GM21723 (cell line): ENCODE measurements around the gene NUP62.
"Not testable (repeated sequence)": the region's sequence is repeated elsewhere in the genome, so short reads cannot be mapped to it uniquely, and the experiment has no call there.

Experiments
- ATAC-seq: cut with Tn5 transposase; IDR thresholded peaks from one replicate; pipeline ENCODE4 v1.9.1; 2021; ENCODE audit warnings: mild to moderate bottlenecking, moderate library complexity; ENCODE audit not compliant: unreplicated experiment

The NUP62 gene, protein sequence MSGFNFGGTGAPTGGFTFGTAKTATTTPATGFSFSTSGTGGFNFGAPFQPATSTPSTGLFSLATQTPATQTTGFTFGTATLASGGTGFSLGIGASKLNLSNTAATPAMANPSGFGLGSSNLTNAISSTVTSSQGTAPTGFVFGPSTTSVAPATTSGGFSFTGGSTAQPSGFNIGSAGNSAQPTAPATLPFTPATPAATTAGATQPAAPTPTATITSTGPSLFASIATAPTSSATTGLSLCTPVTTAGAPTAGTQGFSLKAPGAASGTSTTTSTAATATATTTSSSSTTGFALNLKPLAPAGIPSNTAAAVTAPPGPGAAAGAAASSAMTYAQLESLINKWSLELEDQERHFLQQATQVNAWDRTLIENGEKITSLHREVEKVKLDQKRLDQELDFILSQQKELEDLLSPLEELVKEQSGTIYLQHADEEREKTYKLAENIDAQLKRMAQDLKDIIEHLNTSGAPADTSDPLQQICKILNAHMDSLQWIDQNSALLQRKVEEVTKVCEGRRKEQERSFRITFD

GRCh38 chr19:49929121-49929610 is at the start of gene NUP62, which contains the start of gene ATF5:
Gene NUP62 (minus strand): TSS chr19:49929504. CDS start chr19:49909807, 19,697 bp downstream.
Gene ATF5 (plus strand): TSS chr19:49929205. CDS start chr19:49930851, 1,646 bp downstream.
- ATAC-seq: peak; percentile 43

DNA sequence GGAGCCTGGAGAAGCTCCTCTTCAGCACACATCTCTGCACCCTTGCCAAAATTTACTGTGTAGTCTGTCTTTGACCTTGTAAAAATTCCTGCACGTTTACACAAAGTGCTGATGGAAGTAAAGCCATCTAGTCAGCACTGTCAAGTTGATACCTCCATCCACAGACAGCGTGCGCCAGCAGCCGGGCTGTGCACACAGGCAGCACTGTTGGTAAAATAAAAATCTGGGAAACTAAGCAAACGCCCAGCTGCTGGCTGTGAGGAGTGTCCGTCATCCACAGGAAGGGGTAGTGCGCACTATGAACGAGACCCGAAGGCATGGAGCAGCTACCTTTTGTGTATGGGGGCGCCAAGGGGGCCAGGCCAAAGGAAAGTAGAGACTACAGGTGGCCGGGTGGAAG is 49.0 kb upstream of the NUP62 start:
- no peak for ATAC-seq

DNA sequence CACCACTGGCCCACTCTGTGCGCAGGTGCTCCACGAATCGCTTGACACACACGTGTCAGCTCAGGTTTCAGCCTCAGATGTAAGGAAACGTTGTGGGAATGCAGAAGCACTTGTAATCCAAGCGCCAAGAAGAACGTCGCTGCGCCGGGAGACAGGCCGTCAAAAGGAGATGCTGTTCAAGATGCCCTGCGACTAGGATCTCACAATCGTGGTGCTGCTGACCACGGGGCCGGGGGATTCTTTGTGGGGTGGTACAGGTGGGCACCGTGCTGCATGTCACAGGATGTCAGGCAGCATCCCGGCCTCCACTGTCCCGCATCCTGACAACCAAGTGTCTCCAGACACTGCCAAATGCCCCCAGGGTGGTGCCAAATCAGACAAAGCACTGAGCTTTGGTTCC is 48.6 kb upstream of the NUP62 start:
- no peak for ATAC-seq

DNA sequence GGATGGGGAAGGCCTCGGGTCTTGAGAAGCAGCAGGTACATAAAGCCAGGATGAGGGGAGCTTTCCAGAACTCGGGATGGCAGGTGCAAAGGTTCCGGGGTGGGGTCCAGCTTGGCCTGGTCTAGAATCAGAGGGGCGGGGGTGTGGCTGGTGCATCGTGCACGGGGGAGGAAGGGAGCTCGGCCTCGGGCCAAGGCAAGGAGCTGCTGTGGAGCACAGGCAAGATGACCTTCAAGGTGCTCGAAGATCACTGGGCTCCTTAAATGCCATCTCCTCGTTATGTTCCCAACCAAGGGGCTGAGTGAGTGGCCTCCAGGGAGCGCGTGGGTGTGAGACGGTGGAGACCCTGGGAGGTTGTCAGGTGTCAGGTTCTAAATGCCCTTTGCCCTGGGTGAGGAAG is 47.8 kb upstream of the NUP62 start:
- ATAC-seq: no peak

GRCh38 chr19:49976496-49976895 is 47.2 kb upstream of the NUP62 start:
- ATAC-seq: no peak

DNA sequence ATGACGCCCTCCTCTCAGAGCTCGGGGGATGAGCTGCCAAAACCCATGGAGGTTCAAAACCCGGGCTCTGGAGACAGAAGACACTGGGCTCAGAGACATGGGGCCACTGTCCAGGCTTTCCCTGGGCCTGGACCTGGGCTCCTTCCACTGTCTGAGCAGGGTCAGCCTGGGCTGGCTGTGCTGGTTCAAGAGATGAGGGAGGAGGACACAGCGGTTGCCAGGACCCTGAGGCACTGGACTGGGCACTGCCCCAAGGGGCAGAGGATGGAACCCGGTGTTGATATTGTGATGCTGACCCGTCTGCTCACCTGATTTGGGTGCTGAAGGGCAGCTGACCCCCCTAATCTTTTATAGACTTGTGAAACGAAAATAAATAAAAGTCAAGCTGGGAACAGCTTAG is 45.7 kb upstream of the NUP62 start:
- no peak for ATAC-seq

DNA sequence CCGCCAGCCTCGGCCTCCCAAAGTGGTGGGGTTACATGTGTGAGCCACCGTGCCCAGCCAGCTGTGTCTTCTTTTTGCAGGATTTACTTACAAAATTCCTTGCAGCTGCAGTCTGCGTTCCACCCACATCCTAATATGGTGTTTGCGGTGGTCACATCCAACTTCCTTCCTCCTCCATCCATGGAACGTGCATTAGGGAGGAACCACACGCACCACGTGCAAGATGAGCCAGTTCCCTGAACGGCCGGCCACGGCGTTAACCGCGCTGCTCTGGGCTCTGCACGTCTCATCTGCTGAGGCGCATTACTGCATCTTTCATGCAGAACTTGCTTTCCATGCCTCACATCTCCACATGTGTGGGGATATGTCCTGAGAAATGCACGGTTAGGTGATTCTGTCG is 44.7 kb upstream of the NUP62 start:
- ATAC-seq: no peak

GRCh38 chr19:49972841-49973240 is 43.5 kb upstream of the NUP62 start:
- no peak for ATAC-seq

DNA sequence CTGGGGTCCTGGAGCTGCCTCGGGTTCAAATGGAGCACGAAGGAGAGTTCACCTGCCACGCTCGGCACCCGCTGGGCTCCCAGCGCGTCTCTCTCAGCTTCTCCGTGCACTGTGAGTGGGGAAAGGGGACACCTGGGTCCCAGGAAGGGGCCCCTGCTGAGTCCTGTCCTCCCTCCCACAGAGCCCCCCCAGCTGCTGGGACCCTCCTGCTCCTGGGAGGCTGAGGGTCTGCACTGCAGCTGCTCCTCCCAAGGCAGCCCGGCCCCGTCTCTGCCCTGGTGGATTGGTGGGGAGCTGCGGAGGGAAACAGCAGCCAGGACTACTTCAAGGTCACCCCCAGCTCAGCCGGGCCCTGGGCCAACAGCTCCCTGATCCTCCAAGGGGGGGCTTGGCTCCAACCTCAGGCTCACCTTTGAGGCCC is 42.7 kb upstream of the NUP62 start:
- ATAC-seq: no peak

DNA sequence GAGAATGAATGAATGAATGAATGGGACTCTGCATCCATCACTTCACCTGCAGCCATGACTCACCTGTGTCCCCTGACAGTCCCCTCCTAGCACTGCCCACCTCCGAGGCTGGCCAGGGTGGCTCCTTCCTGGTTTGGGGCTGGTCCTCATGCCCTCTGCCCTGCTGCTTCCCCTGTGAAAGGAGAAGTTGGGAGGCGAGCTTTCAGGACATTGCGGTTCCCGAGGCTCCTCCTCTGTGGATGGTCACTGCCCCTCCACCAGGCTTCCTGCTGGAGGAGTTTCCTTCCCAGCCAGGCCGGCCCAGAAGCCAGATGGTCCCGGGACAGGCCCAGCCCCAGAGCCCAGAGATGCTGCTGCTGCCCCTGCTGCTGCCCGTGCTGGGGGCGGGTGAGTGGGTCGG is 40.1 kb upstream of the NUP62 start:
- not testable (repeated sequence) for ATAC-seq

DNA sequence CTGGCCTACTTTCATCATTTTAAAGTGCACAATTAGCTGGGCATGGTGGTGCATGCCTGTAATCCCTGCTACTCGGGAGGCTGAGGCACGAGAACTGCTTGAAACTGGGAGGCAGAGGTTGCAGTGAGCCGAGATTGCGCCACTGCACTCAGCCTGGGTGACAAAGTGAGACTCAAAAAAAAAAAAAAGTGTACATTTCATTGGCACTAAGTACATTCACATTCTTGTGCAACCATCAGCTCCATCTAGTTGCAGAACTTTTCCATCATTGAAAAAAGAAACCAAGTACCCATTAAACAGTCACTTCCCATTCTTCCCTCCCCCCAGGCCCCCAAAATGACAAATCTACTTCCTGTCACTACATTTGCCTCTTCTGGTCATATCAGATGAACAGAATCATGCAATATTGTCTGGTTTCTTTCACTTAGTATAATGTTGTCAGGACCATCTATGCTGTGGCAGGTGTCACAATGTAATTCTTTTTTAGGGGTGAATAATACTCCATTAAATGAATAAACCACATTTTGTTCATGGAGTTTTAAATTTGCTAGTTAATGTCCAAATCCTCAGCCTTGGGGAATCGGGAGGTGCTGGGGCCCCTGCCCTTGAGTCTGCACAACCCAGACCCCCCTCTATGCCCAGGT is 39.1 kb upstream of the NUP62 start:
- no peak for ATAC-seq

GRCh38 chr19:49960980-49961379 is 31.7 kb upstream of the NUP62 start, which contains the start of gene SIGLEC11:
Gene SIGLEC11 (minus strand): TSS chr19:49961172. CDS start chr19:49961081, 91 bp downstream.
- not testable (repeated sequence) for ATAC-seq

DNA sequence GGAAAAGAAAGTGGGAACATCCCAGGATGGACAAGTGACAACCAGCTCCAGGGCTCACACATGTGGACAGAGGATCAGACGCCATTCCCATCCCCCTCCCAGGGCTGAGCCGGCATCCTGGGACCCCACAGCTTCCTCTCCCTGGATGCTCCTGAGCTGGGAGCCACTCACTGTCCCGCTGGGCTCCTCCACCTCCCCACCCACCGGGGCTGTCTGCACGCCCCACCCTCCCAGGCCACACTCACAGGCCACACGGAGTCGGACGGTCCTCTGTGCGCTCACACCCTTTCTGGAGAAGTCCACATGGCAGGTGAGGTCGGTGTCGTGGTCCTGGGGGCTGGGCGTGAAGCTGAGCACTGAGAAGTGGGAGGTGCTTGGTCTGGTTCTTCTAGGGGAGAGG is 30.6 kb upstream of the NUP62 start:
- not testable (repeated sequence) for ATAC-seq

- ATAC-seq: not testable (repeated sequence)
Measured at GRCh38 chr19:49958596-49958995, 29.3 kb upstream of the NUP62 start.

GRCh38 chr19:49958144-49958543 is 28.8 kb upstream of the NUP62 start:
- ATAC-seq: not testable (repeated sequence)

- no peak for ATAC-seq
Measured at GRCh38 chr19:49957262-49957915, 28.1 kb upstream of the NUP62 start.

DNA sequence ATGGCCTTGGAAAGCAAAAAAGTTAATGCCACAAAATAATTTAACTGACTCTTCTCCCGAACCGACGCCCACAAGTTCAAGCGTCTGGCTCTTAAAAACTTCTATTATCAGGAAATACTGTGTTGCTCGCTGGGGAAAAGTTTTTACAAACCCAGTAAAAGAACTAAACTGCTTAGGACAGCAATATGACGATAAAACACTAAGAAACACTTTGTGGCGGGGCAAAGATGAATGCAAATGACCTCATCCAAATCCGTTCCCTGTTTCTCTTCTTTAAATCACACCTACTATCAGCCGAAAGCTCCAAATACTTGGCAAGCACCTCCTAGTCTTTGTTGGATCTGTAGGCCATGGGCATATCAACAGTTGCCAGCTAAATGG is 26.8 kb upstream of the NUP62 start:
- no peak for ATAC-seq

DNA sequence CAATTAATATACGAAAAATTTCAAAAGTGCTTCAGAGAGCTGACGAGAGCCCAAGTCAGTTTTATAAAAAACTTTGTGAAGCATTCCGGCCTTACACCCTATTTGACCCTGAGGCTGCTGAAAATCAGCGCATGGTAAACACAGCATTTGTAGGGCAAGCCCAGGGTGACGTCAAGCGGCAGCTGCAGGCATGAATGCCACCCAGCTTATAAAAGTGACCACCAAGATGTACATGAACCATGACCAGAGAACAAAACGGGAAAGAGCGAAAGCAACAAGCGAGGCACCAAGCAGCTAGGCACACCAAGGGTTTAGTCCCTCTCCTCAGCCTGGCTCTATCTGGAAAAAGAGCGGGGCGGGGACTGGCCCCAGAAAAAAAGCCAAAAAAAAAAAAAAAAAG is 25.6 kb upstream of the NUP62 start:
- no peak for ATAC-seq

GRCh38 chr19:49954092-49954829 is 25.0 kb upstream of the NUP62 start:
- no peak for ATAC-seq

DNA sequence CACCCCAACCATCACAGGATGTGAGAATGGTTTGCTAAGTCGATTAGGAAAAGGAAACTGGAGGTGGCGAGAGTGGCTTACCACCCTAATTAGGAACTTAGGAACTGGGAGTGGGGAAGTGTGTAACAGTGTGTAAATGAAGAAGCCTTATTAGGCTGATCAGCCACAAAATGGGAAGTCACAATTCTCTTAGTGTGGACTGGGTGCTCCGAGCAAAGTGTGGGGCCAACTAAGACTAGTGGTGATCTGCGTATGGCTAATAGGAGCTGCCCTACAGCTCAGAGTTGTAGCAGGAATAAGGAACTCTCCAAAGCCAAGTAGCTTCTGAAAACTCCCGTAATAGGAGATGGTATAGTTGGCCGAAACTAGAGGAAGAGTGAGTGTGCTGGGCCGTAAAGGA is 24.1 kb upstream of the NUP62 start:
- no peak for ATAC-seq

GRCh38 chr19:49952906-49953305 is 23.6 kb upstream of the NUP62 start:
- ATAC-seq: no peak
